Erythroblast (primary cell): Measurements from ENCODE around the gene FOXD4.
A peak's percentile ranks its signal among the peaks of the same experiment; 100 is the strongest.
"Not testable (repeated sequence)": the region's sequence is repeated elsewhere in the genome, so short reads cannot be mapped to it uniquely, and the experiment has no call there.

Experiments
- DNase-seq, 2 experiments: peaks; one replicate each; lab custom pipeline; 2025; lab: John Stamatoyannopoulos, UW

The FOXD4 gene

DNA sequence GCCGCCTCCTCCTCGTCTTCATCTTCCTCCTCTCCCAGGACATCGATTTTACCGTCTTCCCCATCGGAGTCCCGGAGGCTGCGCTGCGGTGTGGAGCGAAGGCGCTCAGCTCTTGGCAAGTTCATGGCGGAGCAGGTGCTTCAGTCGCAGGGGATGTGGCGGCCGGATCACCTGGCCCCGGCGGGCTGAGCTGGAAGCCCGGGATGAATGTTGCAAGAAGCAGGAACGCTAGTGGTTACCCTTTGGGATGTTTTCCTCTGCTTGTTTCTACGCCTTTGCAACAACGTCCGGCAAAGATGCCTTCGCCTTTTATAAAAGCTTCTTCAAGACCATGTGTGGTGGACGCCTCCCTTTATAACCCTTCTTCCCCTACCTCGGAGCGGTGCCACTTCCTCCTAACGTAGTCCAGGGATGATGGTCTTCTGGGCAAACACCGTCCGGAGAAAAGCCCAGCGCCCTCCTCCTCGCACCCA is at the start of gene FOXD4:
Gene FOXD4 (minus strand): TSS at position 423 of the 473 bp plus-strand sequence. CDS start 298 bp downstream, at position 125.
- DNase-seq: not testable (repeated sequence)

- not testable (repeated sequence) for DNase-seq
Measured at GRCh38 chr9:159871-160270, 41.7 kb upstream of the FOXD4 start.

DNA sequence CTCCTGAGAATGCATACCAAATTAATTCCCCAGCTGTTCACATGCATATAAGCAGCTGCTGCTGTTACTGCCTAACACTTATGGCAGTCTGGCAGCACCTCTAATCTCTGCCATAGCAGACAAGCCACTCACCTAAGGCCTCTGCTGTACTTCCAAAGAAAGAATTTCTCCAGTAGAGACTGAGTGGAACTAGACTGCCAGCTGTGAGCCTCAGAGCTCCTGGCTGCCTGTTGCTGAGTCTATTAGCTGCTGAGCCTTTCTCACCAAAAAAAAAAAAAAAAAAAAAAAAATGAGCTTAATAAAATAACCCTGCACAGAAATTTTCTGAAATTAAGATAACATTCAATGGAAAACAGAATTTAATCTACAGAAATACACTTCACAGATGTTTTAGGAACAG is 33.0 kb upstream of the FOXD4 start:
- DNase-seq: not testable (repeated sequence)

- DNase-seq: not testable (repeated sequence)
Measured at GRCh38 chr9:139880-140279, 21.7 kb upstream of the FOXD4 start.

- DNase-seq: peak; percentile 5 to 10
Measured at GRCh38 chr9:117144-117994, 848 bp downstream of the FOXD4 start.

GRCh38 chr9:116239-117077 is 1.8 kb downstream of the FOXD4 start:
- DNase-seq: peak; percentile 79 to 84

GRCh38 chr9:115118-115451 is 3.1 kb downstream of the FOXD4 start:
- peak in 1 of 2 experiments; percentile 40 for DNase-seq

- peak; percentile 15 to 40 for DNase-seq
Measured at GRCh38 chr9:114267-115117, 3.7 kb downstream of the FOXD4 start.

DNA sequence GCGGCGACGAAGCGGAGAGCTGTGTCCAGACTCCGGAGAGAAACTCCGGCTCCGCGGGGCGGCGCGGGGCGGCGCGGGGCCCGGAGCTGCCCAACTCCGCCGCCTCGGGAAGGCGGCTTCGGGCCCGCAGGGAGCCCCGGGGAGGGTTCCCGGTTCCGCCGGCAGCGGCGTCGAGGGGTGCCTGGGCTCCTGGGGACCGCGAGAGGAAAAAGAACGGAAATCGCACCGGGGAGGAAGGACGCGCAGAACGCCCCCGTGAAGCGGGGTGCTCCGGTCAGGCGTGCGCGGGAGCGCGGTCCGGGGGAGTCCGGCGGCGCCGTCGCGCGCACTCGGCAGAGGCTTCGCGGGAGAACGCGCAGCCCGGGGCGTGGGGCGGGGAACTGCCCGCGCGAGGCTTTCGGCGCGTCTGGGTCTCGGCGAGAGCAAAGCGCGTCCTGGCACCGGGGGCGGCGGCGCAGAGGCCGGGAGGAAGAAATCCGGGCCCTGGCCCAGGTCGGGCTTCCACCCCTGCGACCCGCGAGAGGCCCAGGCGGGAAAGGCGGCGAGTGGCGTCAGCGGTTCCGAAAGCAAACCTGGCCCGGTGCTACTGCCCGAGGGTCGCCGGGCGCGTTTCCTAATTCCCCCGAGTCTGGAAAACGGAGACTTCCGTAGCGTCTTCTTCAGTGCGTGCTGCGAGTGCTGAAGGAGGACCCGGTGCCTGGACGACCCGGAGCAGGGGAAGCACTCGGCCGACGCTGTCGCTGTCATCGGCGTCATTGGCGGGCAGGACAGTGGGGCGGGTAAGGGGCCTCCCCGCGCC is 4.5 kb downstream of the FOXD4 start:
- peak; percentile 37 to 54 for DNase-seq

DNA sequence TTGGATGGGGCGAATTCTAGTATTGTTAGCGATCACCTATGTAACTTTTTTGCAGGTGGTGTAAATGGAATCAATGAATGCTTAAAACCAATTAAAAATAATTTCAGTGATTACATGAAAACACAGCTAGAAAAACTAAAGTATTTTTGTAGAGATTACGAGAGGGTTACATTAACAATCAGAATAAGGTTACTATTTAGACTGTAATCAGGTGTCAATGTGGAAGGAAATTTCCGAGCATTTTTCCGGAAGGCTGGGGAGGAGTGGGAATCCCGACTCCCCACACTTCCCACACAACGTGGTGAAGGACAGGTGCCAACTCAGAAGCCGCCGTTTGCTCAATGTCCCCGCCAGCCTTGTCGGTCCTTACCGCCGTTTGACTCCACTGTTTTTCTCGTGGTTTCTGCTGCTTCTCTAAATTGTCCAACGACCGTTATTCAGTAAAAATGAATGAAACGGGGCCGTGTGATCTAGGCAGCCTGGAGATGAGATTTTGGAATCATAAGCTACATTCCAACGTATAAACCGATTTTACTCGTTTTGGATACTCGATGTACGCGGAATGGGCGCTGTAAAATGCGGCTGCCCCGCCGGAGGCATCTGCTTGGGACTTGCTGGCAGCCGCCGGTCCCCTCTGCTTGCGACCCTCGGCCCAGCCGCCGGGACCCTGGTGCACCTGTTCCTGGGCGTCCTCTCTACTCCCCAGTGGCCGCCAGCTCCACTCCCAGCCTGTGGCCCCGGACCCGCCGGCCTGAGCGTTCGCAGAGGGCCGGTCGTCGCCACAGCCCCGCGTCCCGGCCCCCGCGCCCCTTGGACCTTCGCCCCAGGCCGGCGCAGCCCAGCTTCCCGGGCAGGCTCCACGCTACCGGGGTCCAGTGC is 5.4 kb downstream of the FOXD4 start:
- peak; percentile 16 to 37 for DNase-seq

- peak in 1 of 2 experiments; percentile 3 for DNase-seq
Measured at GRCh38 chr9:110672-111071, 7.5 kb downstream of the FOXD4 start.

GRCh38 chr9:109540-109939 is 8.7 kb downstream of the FOXD4 start:
- not testable (repeated sequence) for DNase-seq

DNA sequence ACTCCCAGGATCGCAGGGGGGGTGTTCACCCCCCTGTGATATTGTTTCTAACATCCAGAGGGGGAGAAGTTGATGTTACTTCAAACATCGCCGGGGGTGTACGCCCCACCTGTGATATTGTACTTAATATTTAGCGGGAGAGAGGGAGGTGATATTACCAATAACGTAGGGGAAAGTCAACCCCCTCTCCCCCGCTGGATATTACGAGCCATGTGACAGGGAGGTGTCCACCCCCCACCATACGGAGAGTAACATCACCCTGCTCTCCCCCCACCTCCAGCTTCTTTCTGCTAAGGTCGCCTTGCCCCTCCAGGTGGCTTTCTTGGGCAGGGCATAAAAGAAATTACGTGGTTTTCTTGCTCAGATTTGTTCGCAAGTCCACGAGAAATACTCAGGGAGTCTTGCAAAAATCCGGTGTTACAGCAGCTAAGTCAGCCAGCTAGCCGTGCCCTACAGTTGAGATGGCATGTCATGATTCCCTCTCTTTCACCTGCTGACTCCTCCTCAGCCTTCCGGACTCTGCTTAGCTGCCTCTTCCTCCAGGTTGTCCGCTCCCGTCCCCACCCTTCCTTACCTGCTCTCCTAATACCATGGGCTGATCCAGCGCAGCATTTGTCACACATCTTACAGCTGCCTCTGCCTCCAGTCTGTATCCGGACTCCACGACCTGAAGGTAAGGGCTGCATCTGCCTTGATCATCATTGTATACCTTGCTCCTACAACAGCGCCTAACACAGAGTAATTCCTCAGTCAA is 9.3 kb downstream of the FOXD4 start:
- DNase-seq: not testable (repeated sequence)

DNA sequence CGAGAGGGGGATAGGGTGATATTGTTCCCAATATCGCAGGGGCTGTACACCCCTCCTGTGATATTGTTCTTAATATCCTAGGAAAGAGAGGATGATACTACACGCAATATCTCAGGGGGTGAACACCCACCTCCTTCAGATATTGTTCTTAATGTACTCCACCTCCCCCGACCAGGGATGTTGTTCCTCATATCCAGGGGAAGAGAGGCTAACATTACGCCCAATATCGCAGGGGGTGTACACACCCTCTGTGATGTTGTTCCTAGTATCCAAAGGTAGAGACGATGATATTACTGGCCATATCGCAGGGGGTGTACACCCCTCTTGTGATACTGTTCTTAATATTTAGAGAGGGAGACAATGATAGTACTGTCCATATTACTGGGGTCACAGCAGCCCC is 12.2 kb downstream of the FOXD4 start:
- not testable (repeated sequence) for DNase-seq

- not testable (repeated sequence) for DNase-seq
Measured at GRCh38 chr9:100430-100829, 17.8 kb downstream of the FOXD4 start.

GRCh38 chr9:99867-100266 is 18.4 kb downstream of the FOXD4 start:
- not testable (repeated sequence) for DNase-seq

DNA sequence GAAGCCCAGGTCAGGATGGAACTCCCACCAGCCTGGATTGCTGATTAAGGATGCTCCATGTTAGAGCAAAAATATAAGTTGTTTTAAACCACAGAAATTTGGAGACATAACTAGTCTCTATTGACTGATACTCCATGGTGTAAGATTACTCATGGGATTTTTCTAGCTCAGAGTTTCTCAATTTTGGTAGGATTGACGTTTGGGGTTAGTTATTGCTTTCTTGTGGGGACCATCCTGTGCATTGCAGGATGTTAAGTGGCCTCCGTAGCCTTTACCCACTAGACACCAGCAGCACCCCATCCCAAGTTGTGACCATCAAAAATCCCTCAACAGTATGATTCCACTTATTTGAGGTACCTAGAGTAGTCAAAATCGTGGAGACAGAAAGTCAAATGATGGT is 19.4 kb downstream of the FOXD4 start:
- not testable (repeated sequence) for DNase-seq

DNA sequence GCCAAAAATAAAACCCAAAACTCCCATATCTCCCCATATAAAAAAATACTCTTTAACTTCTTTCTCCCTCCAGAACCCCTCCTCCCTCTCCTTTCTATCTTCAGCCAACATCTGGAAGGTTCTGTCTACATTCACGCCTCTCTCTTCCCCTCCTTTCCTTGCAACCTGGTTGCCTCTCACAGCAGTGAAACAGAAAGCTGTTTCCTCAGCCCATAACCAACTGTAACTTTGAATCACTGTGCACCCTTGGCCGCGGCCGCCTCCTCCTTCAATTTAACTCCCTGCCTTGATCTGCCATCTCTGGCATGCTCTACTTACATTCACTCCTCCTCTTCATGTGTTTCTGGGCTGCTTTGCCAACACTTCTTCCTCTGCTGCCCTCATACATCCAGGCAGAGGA is 23.2 kb downstream of the FOXD4 start:
- DNase-seq: peak; percentile 70 to 73

DNA sequence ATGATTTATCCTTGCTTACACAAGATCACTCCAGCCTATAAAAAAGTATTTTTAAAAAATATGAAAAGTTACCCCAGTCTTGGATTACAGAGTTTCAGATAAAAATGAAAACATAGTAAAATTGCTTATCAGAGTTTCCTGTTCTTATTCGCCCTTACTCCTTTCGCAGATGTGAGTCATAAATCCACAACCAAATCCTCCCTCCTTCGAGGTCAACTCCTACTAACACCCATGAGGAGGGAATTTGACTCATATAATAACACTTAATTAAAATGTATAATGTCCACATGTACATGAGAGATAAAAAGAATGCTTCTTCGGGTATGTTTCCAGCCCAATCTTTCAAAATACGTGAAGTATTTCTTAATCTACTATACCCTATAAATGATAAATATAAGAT is 23.9 kb downstream of the FOXD4 start:
- peak in 1 of 2 experiments; percentile 36 for DNase-seq
